ENCODE results near the gene TNPO3.

DNA sequence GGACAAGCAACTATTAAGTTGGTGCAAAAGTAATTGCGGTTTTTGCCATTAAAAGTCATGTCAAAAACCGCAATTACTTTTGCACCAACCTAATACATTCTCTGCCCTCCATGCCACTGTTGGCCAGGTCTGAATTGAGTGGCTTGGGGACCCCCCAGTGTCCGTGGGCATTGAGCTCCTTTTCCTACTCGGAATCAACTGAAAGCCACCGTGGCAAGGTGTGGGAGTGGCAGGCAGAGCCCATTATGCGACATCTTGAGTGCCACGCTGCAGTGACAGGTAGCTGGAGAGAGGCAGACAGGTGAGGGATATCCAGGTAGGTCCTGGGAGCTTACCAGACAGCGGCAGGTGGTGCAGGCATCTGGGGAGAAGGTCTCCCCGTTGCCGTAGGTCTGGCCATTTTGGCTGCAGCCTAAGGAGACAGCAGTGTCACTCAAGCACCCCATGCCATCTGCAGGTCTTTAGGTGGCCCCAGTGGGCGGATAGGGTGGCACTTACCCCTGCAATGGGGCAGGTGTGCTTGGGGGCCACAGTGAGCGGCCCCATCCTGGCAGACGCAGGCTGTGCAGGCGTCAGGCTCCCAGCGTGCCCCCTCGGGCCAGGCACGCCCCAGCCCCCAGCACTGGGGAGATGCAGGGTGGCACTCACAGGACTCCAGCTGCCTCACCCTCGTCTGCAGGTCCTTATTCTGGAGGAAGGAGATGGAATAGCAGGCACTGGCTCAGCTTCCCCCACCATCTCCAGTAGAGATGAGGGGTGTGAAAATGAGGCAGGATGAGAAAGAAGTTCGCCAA is 147.9 kb downstream of the TNPO3 start:
- no peak for TF ChIP-seq POLR2AphosphoS5 (IDR thresholded peaks at IDR 0.05; ENCODE audit: low read depth, low read length)
- TF ChIP-seq YY1 (IDR thresholded peaks at IDR 0.05; ENCODE audit: extremely low read depth, insufficient replicate concordance, low read depth, low read length): no peak
- TF ChIP-seq RAD21 (IDR thresholded peaks at IDR 0.05; ENCODE audit: low read depth): no peak
- TF ChIP-seq, protein P1, sequence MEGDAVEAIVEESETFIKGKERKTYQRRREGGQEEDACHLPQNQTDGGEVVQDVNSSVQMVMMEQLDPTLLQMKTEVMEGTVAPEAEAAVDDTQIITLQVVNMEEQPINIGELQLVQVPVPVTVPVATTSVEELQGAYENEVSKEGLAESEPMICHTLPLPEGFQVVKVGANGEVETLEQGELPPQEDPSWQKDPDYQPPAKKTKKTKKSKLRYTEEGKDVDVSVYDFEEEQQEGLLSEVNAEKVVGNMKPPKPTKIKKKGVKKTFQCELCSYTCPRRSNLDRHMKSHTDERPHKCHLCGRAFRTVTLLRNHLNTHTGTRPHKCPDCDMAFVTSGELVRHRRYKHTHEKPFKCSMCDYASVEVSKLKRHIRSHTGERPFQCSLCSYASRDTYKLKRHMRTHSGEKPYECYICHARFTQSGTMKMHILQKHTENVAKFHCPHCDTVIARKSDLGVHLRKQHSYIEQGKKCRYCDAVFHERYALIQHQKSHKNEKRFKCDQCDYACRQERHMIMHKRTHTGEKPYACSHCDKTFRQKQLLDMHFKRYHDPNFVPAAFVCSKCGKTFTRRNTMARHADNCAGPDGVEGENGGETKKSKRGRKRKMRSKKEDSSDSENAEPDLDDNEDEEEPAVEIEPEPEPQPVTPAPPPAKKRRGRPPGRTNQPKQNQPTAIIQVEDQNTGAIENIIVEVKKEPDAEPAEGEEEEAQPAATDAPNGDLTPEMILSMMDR (IDR thresholded peaks at IDR 0.05 in 2 of 3, conservative IDR thresholded peaks at IDR 0.05 in 1 of 3; ENCODE audit: borderline replicate concordance in 1 of 3, insufficient read depth in 1 of 3, low read depth in 2 of 3, low read length in 2 of 3): no peak
- TF ChIP-seq, protein P2, sequence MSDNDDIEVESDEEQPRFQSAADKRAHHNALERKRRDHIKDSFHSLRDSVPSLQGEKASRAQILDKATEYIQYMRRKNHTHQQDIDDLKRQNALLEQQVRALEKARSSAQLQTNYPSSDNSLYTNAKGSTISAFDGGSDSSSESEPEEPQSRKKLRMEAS (IDR thresholded peaks at IDR 0.05): no peak
- TF ChIP-seq, protein P3, sequence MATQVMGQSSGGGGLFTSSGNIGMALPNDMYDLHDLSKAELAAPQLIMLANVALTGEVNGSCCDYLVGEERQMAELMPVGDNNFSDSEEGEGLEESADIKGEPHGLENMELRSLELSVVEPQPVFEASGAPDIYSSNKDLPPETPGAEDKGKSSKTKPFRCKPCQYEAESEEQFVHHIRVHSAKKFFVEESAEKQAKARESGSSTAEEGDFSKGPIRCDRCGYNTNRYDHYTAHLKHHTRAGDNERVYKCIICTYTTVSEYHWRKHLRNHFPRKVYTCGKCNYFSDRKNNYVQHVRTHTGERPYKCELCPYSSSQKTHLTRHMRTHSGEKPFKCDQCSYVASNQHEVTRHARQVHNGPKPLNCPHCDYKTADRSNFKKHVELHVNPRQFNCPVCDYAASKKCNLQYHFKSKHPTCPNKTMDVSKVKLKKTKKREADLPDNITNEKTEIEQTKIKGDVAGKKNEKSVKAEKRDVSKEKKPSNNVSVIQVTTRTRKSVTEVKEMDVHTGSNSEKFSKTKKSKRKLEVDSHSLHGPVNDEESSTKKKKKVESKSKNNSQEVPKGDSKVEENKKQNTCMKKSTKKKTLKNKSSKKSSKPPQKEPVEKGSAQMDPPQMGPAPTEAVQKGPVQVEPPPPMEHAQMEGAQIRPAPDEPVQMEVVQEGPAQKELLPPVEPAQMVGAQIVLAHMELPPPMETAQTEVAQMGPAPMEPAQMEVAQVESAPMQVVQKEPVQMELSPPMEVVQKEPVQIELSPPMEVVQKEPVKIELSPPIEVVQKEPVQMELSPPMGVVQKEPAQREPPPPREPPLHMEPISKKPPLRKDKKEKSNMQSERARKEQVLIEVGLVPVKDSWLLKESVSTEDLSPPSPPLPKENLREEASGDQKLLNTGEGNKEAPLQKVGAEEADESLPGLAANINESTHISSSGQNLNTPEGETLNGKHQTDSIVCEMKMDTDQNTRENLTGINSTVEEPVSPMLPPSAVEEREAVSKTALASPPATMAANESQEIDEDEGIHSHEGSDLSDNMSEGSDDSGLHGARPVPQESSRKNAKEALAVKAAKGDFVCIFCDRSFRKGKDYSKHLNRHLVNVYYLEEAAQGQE (IDR thresholded peaks at IDR 0.05; ENCODE audit: low read depth): no peak
- no peak for TF ChIP-seq POLR2A (IDR thresholded peaks at IDR 0.05; ENCODE audit: borderline replicate concordance, extremely low read depth, insufficient read depth, insufficient read length)
- no peak for TF ChIP-seq EZH2phosphoT487 (IDR thresholded peaks at IDR 0.05; ENCODE audit: borderline replicate concordance)
- TF ChIP-seq ZNF274 (IDR thresholded peaks at IDR 0.05; ENCODE audit: low read depth, low read length): no peak
- no peak for TF ChIP-seq CEBPB (IDR thresholded peaks at IDR 0.05; ENCODE audit: low read depth)
- TF ChIP-seq TCF7L2 (IDR thresholded peaks at IDR 0.05; ENCODE audit: borderline replicate concordance, extremely low read depth, insufficient read depth, insufficient read length): no peak
- TF ChIP-seq FOSL1 (IDR thresholded peaks at IDR 0.05; ENCODE audit: low read depth): no peak
